Muscle of leg (tissue), 11 donors: ENCODE measurements around the gene ALK. TPM values are rescaled to one million over a fixed set of nuclear protein-coding genes. Genes with fewer than 3 reads are reported as not detected.

ENCODE experiments used
- DNase-seq: peaks from one replicate; pipeline ENCODE4 v3.0.0; 2013
- H3K27ac ChIP-seq: one replicate; pipeline ENCODE4 v1.5.1; 2013; ENCODE audit warnings: mild to moderate bottlenecking, low read length, control low read depth
- H3K27me3 ChIP-seq: one replicate; pipeline ENCODE4 v1.6.1; 2013; ENCODE audit warnings: low read length; ENCODE audit not compliant: control insufficient read depth, insufficient read depth
- H3K36me3 ChIP-seq: one replicate; pipeline ENCODE4 v1.6.1; 2013; ENCODE audit warnings: low read length; ENCODE audit not compliant: control insufficient read depth, insufficient read depth
- H3K4me1 ChIP-seq: one replicate; pipeline ENCODE4 v1.6.1; 2013; ENCODE audit warnings: low read length; ENCODE audit not compliant: control insufficient read depth, insufficient read depth
- H3K4me3 ChIP-seq: one replicate; pipeline ENCODE4 v1.5.1; 2013; ENCODE audit warnings: low read length, control low read depth
- H3K9me3 ChIP-seq: replicated peaks from 2 replicates; pipeline ENCODE4 v1.6.1; 2013; ENCODE audit warnings: low read depth, low read length; ENCODE audit not compliant: control insufficient read depth
- WGBS: methylation state at CpG from one replicate; pipeline ENCODE4 v1.1.5; 2013; ENCODE audit warnings: missing lambda C conversion rate; ENCODE audit not compliant: insufficient coverage; 5-methylcytosine and 5-hydroxymethylcytosine counted together
- polyA plus RNA-seq, 8 donors: library from polyadenylated mRNA; unstranded; fragments of 120-200 nt; gene quantifications; one replicate each; pipeline versions ENCODE4 v1.2.1 to v1.2.3, GENCODE V29; 2013; ENCODE audit warnings: inconsistent platforms in 1 of 8, low replicate concordance in 1 of 8; ENCODE audit not compliant: insufficient read length in 8 of 8, insufficient read depth in 1 of 8
- total RNA-seq: library from RNA; stranded (reverse); fragments of 120-200 nt; gene quantifications from one replicate; pipeline ENCODE4 v1.2.4, GENCODE V29; 2013

The ALK gene
- total and polyA plus RNA-seq, 9 donors = 0.04 to 0.29 (median 0.09) TPM

GRCh38 chr2:29940706-29941105 is 19.3 kb upstream of the ALK start:
- Histone ChIP-seq H3K9me3 (no peaks in the 10 kb centered on the region), H3K4me3 (no peak overlapping the region), H3K4me1 (peaks cover 2% of the 10 kb centered on the region), H3K27ac (peak overlapping the region; percentile 21), H3K36me3 (no peaks in the 10 kb centered on the region), H3K27me3 (no peaks in the 10 kb centered on the region)
- 0% methylated on average over 1 of the region's 5 CpGs for WGBS
- DNase-seq = peak; percentile 97

GRCh38 chr2:29936020-29936419 is 14.6 kb upstream of the ALK start:
- peaks cover 2% of the 10 kb centered on the region for H3K27me3 ChIP-seq
- 78% methylated on average over 6 of the region's 8 CpGs for WGBS

GRCh38 chr2:29931818-29932217 is 10.4 kb upstream of the ALK start:
- H3K4me3 ChIP-seq = no peak overlapping the region
- H3K9me3 ChIP-seq = no peaks in the 10 kb centered on the region
- H3K27me3 ChIP-seq = peaks cover 2% of the 10 kb centered on the region
- WGBS = no CpG with 5 or more reads among the region's 1 CpG
- H3K36me3 ChIP-seq = no peaks in the 10 kb centered on the region
- no peak for DNase-seq
- H3K4me1 ChIP-seq = no peaks in the 10 kb centered on the region
- no peak overlapping the region for H3K27ac ChIP-seq

More at GRCh38 chr2:29936020-29936419, 14.6 kb upstream of the ALK start:
- Histone ChIP-seq H3K27ac (no peak overlapping the region), H3K9me3 (no peaks in the 10 kb centered on the region), H3K4me1 (peaks cover 2% of the 10 kb centered on the region), H3K4me3 (no peak overlapping the region), H3K36me3 (no peaks in the 10 kb centered on the region)
- DNase-seq = no peak

GRCh38 chr2:29923110-29923721 is 1.8 kb upstream of the ALK start:
- no peaks in the 10 kb centered on the region for H3K9me3 ChIP-seq
- WGBS = 0% methylated on average over 2 of the region's 3 CpGs
- peak; percentile 76 for DNase-seq
- no peaks in the 10 kb centered on the region for H3K36me3 ChIP-seq
- no peak overlapping the region for H3K27ac ChIP-seq
- H3K4me3 ChIP-seq = no peak overlapping the region
- H3K4me1 ChIP-seq = peaks cover 20% of the 10 kb centered on the region
- peaks cover 38% of the 10 kb centered on the region for H3K27me3 ChIP-seq

- WGBS = 76% methylated on average over 2 of the region's 4 CpGs
- DNase-seq = no peak
- peaks cover 20% of the 10 kb centered on the region for H3K4me1 ChIP-seq
- H3K27me3 ChIP-seq = peaks cover 38% of the 10 kb centered on the region
- H3K9me3 ChIP-seq = no peaks in the 10 kb centered on the region
- H3K4me3 ChIP-seq = no peak overlapping the region
- no peak overlapping the region for H3K27ac ChIP-seq
- H3K36me3 ChIP-seq = no peaks in the 10 kb centered on the region
These were observed 1.2 kb upstream of the ALK start for GRCh38 chr2:29922605-29923004.

- under 1% methylated on average over 64 of the region's 71 CpGs for WGBS
- Histone ChIP-seq H3K27ac (no peak overlapping the region), H3K36me3 (no peaks in the 10 kb centered on the region), H3K27me3 (peaks cover 40% of the 10 kb centered on the region), H3K4me3 (peak overlapping the region; percentile 19), H3K9me3 (no peaks in the 10 kb centered on the region), H3K4me1 (peaks cover 20% of the 10 kb centered on the region)
- peak; percentile 8 for DNase-seq
These were observed 491 bp downstream of the ALK start for GRCh38 chr2:29920631-29921559.

- no peak overlapping the region for H3K27ac ChIP-seq
- no peaks in the 10 kb centered on the region for H3K36me3 ChIP-seq
- under 1% methylated on average over 40 of the region's 40 CpGs for WGBS
- no peak overlapping the region for H3K4me3 ChIP-seq
- peaks cover 40% of the 10 kb centered on the region for H3K27me3 ChIP-seq
- peaks cover 20% of the 10 kb centered on the region for H3K4me1 ChIP-seq
- H3K9me3 ChIP-seq = no peaks in the 10 kb centered on the region
- DNase-seq = peak; percentile 72
These were observed 1.2 kb downstream of the ALK start for GRCh38 chr2:29920130-29920577.

GRCh38 chr2:29918941-29919340 is 2.4 kb downstream of the ALK start:
- Histone ChIP-seq H3K4me3 (no peak overlapping the region), H3K9me3 (no peaks in the 10 kb centered on the region), H3K4me1 (peaks cover 20% of the 10 kb centered on the region), H3K36me3 (no peaks in the 10 kb centered on the region), H3K27ac (no peak overlapping the region), H3K27me3 (peaks cover 40% of the 10 kb centered on the region)
- no peak for DNase-seq
- no CpG with 5 or more reads among the region's 3 CpGs for WGBS

- Histone ChIP-seq H3K4me3 (no peak overlapping the region), H3K27ac (no peak overlapping the region), H3K4me1 (peaks cover 20% of the 10 kb centered on the region), H3K36me3 (no peaks in the 10 kb centered on the region), H3K27me3 (peaks cover 40% of the 10 kb centered on the region), H3K9me3 (no peaks in the 10 kb centered on the region)
- DNase-seq = no peak
- WGBS = no CpG with 5 or more reads among the region's 1 CpG
These were observed 3.6 kb downstream of the ALK start for GRCh38 chr2:29917781-29918180.

- no peak for DNase-seq
- H3K9me3 ChIP-seq = no peaks in the 10 kb centered on the region
- peaks cover 28% of the 10 kb centered on the region for H3K27me3 ChIP-seq
- no peak overlapping the region for H3K4me3 ChIP-seq
- no peaks in the 10 kb centered on the region for H3K36me3 ChIP-seq
- peaks cover 16% of the 10 kb centered on the region for H3K4me1 ChIP-seq
- H3K27ac ChIP-seq = no peak overlapping the region
These were observed 4.8 kb downstream of the ALK start for GRCh38 chr2:29916571-29916970.
